SK-N-SH treated with all-trans-retinoic acid at 6 μM for 48 hours (cell line): Measurements from ENCODE around the gene DIP2C.

Experiments used
- TOX ChIP-seq: fragments of 250-450 bp; sonication (Bioruptor Pico); IDR thresholded peaks from 2 replicates; pipeline ENCODE4 v1.8.0; 2021; ENCODE audit warnings: mild to moderate bottlenecking, moderate library complexity, borderline replicate concordance
- ZNF565 ChIP-seq: fragments of 450-650 bp; formaldehyde crosslinking; conservative IDR thresholded peaks from 2 replicates; pipeline ENCODE4 v1.5.0; 2020; ENCODE audit warnings: low read depth, mild to moderate bottlenecking, moderate library complexity
- TF ChIP-seq, protein P1 (sequence below): fragments of 250-450 bp; sonication (Bioruptor Pico); IDR thresholded peaks from 2 replicates; pipeline ENCODE4 v1.5.1; 2020; ENCODE audit warnings: low read depth, mild to moderate bottlenecking, moderate library complexity

DNA sequence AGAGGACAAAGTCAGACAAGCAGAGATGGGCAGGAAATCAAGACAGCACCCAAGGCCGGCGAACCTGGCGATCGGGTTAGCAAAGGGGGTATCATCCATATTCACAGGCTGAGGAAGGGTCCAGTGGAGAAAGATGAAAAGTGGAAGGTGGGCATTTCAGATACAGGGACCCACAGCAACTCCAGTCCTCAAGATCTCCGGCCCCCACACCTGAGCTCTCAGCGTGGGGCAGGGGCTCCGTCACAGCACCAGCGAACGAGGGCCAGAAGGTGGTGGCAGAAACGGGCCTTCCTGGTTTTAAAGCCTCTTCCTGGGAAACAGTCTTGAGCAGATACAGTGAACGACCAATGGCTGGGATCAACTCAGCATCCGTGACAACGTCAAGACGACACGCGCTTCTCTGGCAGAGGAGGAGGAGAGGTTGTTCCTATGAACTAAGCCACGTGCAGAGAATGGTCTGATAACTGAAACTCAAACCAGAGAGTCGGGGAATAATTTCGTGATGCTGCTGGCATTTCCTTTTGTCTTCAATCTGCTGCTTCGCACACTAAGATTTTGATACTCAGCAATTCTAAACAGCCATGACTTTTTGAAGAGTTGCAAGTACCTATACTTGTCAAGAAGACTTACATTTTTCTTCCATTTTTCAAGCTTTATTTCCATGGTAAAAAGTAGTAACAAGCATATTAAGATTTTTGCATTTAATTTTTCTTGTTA is 334.4 kb downstream of the DIP2C start:
- TF ChIP-seq TOX (CRISPR knock-in tag), result no peak
- TF ChIP-seq, protein P1, sequence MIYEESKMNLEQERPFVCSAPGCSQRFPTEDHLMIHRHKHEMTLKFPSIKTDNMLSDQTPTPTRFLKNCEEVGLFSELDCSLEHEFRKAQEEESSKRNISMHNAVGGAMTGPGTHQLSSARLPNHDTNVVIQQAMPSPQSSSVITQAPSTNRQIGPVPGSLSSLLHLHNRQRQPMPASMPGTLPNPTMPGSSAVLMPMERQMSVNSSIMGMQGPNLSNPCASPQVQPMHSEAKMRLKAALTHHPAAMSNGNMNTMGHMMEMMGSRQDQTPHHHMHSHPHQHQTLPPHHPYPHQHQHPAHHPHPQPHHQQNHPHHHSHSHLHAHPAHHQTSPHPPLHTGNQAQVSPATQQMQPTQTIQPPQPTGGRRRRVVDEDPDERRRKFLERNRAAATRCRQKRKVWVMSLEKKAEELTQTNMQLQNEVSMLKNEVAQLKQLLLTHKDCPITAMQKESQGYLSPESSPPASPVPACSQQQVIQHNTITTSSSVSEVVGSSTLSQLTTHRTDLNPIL (CRISPR knock-in tag), result no peak
- TF ChIP-seq ZNF565 (CRISPR knock-in tag), result no peak
